HEK293 (cell line): ENCODE results near the gene TRPV2.
A peak's percentile ranks its signal among the peaks of the same experiment; 100 is the strongest.

Experiments
- CTCF ChIA-PET: fragments of 350-600 bp; formaldehyde crosslinking; extraction: SDS; loops from one replicate; lab custom pipeline; 2021; ENCODE audit warnings: antibody characterized with exemption; lab: Yijun Ruan, JAX
- POLR2A ChIA-PET: fragments of 300-600 bp; formaldehyde crosslinking; extraction: SDS; loops from one replicate; lab custom pipeline; 2020; ENCODE audit warnings: antibody characterized with exemption, inconsistent platforms; lab: Yijun Ruan, JAX
- H3K27ac ChIP-seq: fragments of 200-500 bp; sonication (Bioruptor generic); 2 replicates; pipeline ENCODE4 v1.5.1; 2014; ENCODE audit warnings: low read depth, low read length, control low read depth, inconsistent platforms; ENCODE audit errors: extremely low read depth
- H3K36me3 ChIP-seq, 2 experiments: fragments of 200-500 bp in 1 of 2; sonication (Bioruptor generic) in 1 of 2; 1 replicate in 1 of 2; 2 replicates in 1 of 2; pipeline ENCODE4 v1.5.1; 2014 to 2017; ENCODE audit warnings: inconsistent platforms in 2 of 2, low read length in 2 of 2; ENCODE audit not compliant: control insufficient read depth in 2 of 2, insufficient read depth in 1 of 2
- H3K4me1 ChIP-seq: fragments of 200-500 bp; sonication (Bioruptor generic); 2 replicates; pipeline ENCODE4 v1.5.1; 2014; ENCODE audit warnings: mild to moderate bottlenecking, low read length, inconsistent platforms; ENCODE audit not compliant: control insufficient read depth, insufficient read depth
- H3K4me3 ChIP-seq: 2 replicates; pipeline ENCODE4 v1.5.1; 2011; ENCODE audit warnings: low read depth, mild to moderate bottlenecking, control low read depth, low read length, moderate library complexity
- H3K9me3 ChIP-seq: fragments of 200-500 bp; sonication (Bioruptor generic); 2 replicates; pipeline ENCODE4 v1.5.1; 2014; ENCODE audit warnings: low read depth, low read length, inconsistent platforms; ENCODE audit not compliant: control insufficient read depth, insufficient read depth
- GLI4 ChIP-seq: fragments of 450-650 bp; formaldehyde crosslinking; IDR thresholded peaks from 2 replicates; pipeline ENCODE4 v1.5.1; 2016; ENCODE audit warnings: missing biosample characterization, missing genetic modification characterization
- HOXD13 ChIP-seq: sonication (generic); formaldehyde crosslinking; IDR thresholded peaks from 2 replicates; pipeline ENCODE4 v1.8.0; 2022; ENCODE audit warnings: missing genetic modification reagents, borderline replicate concordance
- IKZF3 ChIP-seq: fragments of 450-650 bp; IDR thresholded peaks from 2 replicates; pipeline ENCODE4 v1.5.0; 2018; ENCODE audit warnings: missing biosample characterization, mild to moderate bottlenecking, missing genetic modification characterization, moderate library complexity
- KLF9 ChIP-seq: fragments of 450-650 bp; formaldehyde crosslinking; IDR thresholded peaks from 2 replicates; pipeline ENCODE4 v1.5.1; 2016; ENCODE audit warnings: missing biosample characterization, missing genetic modification characterization, low read depth
- REPIN1 ChIP-seq: fragments of 450-650 bp; formaldehyde crosslinking; IDR thresholded peaks from 2 replicates; pipeline ENCODE4 v1.5.1; 2017; ENCODE audit warnings: missing biosample characterization, missing genetic modification characterization, low read depth
- REST ChIP-seq: fragments of 450-650 bp; formaldehyde crosslinking; IDR thresholded peaks from 2 replicates; pipeline ENCODE4 v1.5.1; 2016; ENCODE audit warnings: missing biosample characterization, missing genetic modification characterization
- SALL2 ChIP-seq: fragments of 450-650 bp; formaldehyde crosslinking; IDR thresholded peaks from 2 replicates; pipeline ENCODE4 v1.5.0; 2017; ENCODE audit warnings: missing biosample characterization, mild to moderate bottlenecking, missing genetic modification characterization, borderline replicate concordance
- YY1 ChIP-seq: fragments of 450-650 bp; formaldehyde crosslinking; IDR thresholded peaks from 2 replicates; pipeline ENCODE4 v1.5.1; 2018; ENCODE audit warnings: missing biosample characterization, missing genetic modification characterization
- ZFP37 ChIP-seq: fragments of 450-650 bp; formaldehyde crosslinking; IDR thresholded peaks from 2 replicates; pipeline ENCODE4 v1.5.1; 2016; ENCODE audit warnings: missing biosample characterization, missing genetic modification characterization
- ZNF121 ChIP-seq: fragments of 450-650 bp; formaldehyde crosslinking; IDR thresholded peaks from 2 replicates; pipeline ENCODE4 v1.5.1; 2016; ENCODE audit warnings: missing biosample characterization, missing genetic modification characterization
- ZNF140 ChIP-seq: fragments of 450-650 bp; formaldehyde crosslinking; IDR thresholded peaks from 2 replicates; pipeline ENCODE4 v1.5.1; 2016; ENCODE audit warnings: missing biosample characterization, missing genetic modification characterization
- ZNF175 ChIP-seq: fragments of 450-650 bp; formaldehyde crosslinking; IDR thresholded peaks from 2 replicates; pipeline ENCODE4 v1.5.1; 2016; ENCODE audit warnings: missing biosample characterization, missing genetic modification characterization
- ZNF2 ChIP-seq: fragments of 450-650 bp; formaldehyde crosslinking; IDR thresholded peaks from 2 replicates; pipeline ENCODE4 v1.5.1; 2016; ENCODE audit warnings: missing biosample characterization, missing genetic modification characterization
- ZNF211 ChIP-seq: fragments of 450-650 bp; formaldehyde crosslinking; IDR thresholded peaks from 2 replicates; pipeline ENCODE4 v1.5.1; 2016; ENCODE audit warnings: low read depth, missing biosample characterization, missing genetic modification characterization
- ZNF223 ChIP-seq: fragments of 450-650 bp; formaldehyde crosslinking; IDR thresholded peaks from 2 replicates; pipeline ENCODE4 v1.5.1; 2016; ENCODE audit warnings: missing biosample characterization, missing genetic modification characterization
- ZNF26 ChIP-seq: fragments of 450-650 bp; formaldehyde crosslinking; IDR thresholded peaks from 2 replicates; pipeline ENCODE4 v1.5.1; 2016; ENCODE audit warnings: missing biosample characterization, missing genetic modification characterization
- ZNF266 ChIP-seq: fragments of 450-650 bp; formaldehyde crosslinking; IDR thresholded peaks from 2 replicates; pipeline ENCODE4 v1.5.1; 2016; ENCODE audit warnings: missing biosample characterization, missing genetic modification characterization, low read depth
- ZNF366 ChIP-seq: fragments of 450-650 bp; formaldehyde crosslinking; conservative IDR thresholded peaks from 2 replicates; pipeline ENCODE4 v1.5.1; 2016; ENCODE audit warnings: missing biosample characterization, missing genetic modification characterization
- ZNF37A ChIP-seq: fragments of 450-650 bp; IDR thresholded peaks from 2 replicates; pipeline ENCODE4 v1.5.1; 2018; ENCODE audit warnings: missing biosample characterization, missing genetic modification characterization
- ZNF404 ChIP-seq: fragments of 450-650 bp; formaldehyde crosslinking; IDR thresholded peaks from 2 replicates; pipeline ENCODE4 v1.5.1; 2017; ENCODE audit warnings: missing biosample characterization, missing genetic modification characterization
- ZNF449 ChIP-seq: fragments of 450-650 bp; formaldehyde crosslinking; IDR thresholded peaks from 2 replicates; pipeline ENCODE4 v1.5.1; 2017; ENCODE audit warnings: missing biosample characterization, mild to moderate bottlenecking, missing genetic modification characterization, moderate library complexity
- ZNF48 ChIP-seq: fragments of 450-650 bp; formaldehyde crosslinking; IDR thresholded peaks from 2 replicates; pipeline ENCODE4 v1.5.1; 2016; ENCODE audit warnings: missing biosample characterization, missing genetic modification characterization
- ZNF530 ChIP-seq: fragments of 450-650 bp; formaldehyde crosslinking; IDR thresholded peaks from 2 replicates; pipeline ENCODE4 v1.5.1; 2016; ENCODE audit warnings: low read depth, missing biosample characterization, missing genetic modification characterization
- ZNF558 ChIP-seq: fragments of 450-650 bp; formaldehyde crosslinking; IDR thresholded peaks from 2 replicates; pipeline ENCODE4 v1.5.1; 2016; ENCODE audit warnings: missing biosample characterization, missing genetic modification characterization
- ZNF600 ChIP-seq: fragments of 450-650 bp; formaldehyde crosslinking; IDR thresholded peaks from 2 replicates; pipeline ENCODE4 v1.5.1; 2016; ENCODE audit warnings: missing biosample characterization, missing genetic modification characterization
- ZNF621 ChIP-seq: fragments of 450-650 bp; formaldehyde crosslinking; IDR thresholded peaks from 2 replicates; pipeline ENCODE4 v1.5.1; 2017; ENCODE audit warnings: missing biosample characterization, missing genetic modification characterization
- ZNF664 ChIP-seq: fragments of 450-650 bp; formaldehyde crosslinking; IDR thresholded peaks from 2 replicates; pipeline ENCODE4 v1.5.1; 2016; ENCODE audit warnings: missing biosample characterization, missing genetic modification characterization
- ZNF692 ChIP-seq: fragments of 450-650 bp; formaldehyde crosslinking; IDR thresholded peaks from 2 replicates; pipeline ENCODE4 v1.5.1; 2016; ENCODE audit warnings: missing biosample characterization, missing genetic modification characterization
- ZNF747 ChIP-seq: fragments of 450-650 bp; formaldehyde crosslinking; IDR thresholded peaks from 2 replicates; pipeline ENCODE4 v1.5.1; 2016; ENCODE audit warnings: missing biosample characterization, missing genetic modification characterization
- ZSCAN18 ChIP-seq: fragments of 450-650 bp; formaldehyde crosslinking; IDR thresholded peaks from 2 replicates; pipeline ENCODE4 v1.5.1; 2016; ENCODE audit warnings: missing biosample characterization, missing genetic modification characterization

TRPV2 gene

GRCh38 chr17:16428098-16428882 lies 12.9 kb downstream of the TRPV2 start:
- H3K4me3 ChIP-seq = no peak overlapping the region
- POLR2A ChIA-PET = interaction anchor here (0.5 to 3.6 kb wide), 4 partner anchors 9 to 48 kb away, joined by 3 to 41 read pairs (median 14); partner anchors contain the start of gene UBB
- H3K36me3 ChIP-seq = no peaks in the 10 kb centered on the region
- H3K27ac ChIP-seq = no peak overlapping the region
- no peaks in the 10 kb centered on the region for H3K4me1 ChIP-seq
- CTCF ChIA-PET = interaction anchor here (0.5 to 2.3 kb wide), 15 partner anchors 10 to 487 kb away, joined by 3 to 19 read pairs (median 4); partner anchors contain the start of gene TRPV2
- no peaks in the 10 kb centered on the region for H3K9me3 ChIP-seq
- no peak for TF ChIP-seq HOXD13 (CRISPR knock-in tag)
- no peak for TF ChIP-seq GLI4 (tag by site-specific recombination)
- TF ChIP-seq ZNF404 (tag by site-specific recombination) = no peak
- no peak for TF ChIP-seq ZNF692 (tag by site-specific recombination)
- no peak for TF ChIP-seq ZFP37 (tag by site-specific recombination)
- no peak for TF ChIP-seq ZNF48 (tag by site-specific recombination)
- 0 out of 2 replicates have a peak, but pooled peaks have one; percentile 55 for TF ChIP-seq ZNF2 (tag by site-specific recombination)
- TF ChIP-seq IKZF3 (tag by site-specific recombination) = no peak
- no peak for TF ChIP-seq ZNF449 (tag by site-specific recombination)
- no peak for TF ChIP-seq ZNF747 (tag by site-specific recombination)
- TF ChIP-seq ZNF530 (tag by site-specific recombination) = no peak
- no peak for TF ChIP-seq REPIN1
- no peak for TF ChIP-seq ZNF621 (tag by site-specific recombination)
- TF ChIP-seq ZNF600 (tag by site-specific recombination) = no peak
- no peak for TF ChIP-seq ZNF266 (tag by site-specific recombination)
- no peak for TF ChIP-seq ZNF26 (tag by site-specific recombination)
- TF ChIP-seq ZNF37A (tag by site-specific recombination) = no peak
- no peak for TF ChIP-seq ZSCAN18
- no peak for TF ChIP-seq YY1 (tag by site-specific recombination)
- TF ChIP-seq ZNF223 (tag by site-specific recombination) = no peak
- TF ChIP-seq REST (tag by site-specific recombination) = peak; percentile 54; the same call in 1 of the 2 replicates
- TF ChIP-seq ZNF140 (tag by site-specific recombination) = no peak
- TF ChIP-seq ZNF558 (tag by site-specific recombination) = no peak
- TF ChIP-seq ZNF366 (tag by site-specific recombination) = no peak; the same call in 1 of the 2 replicates
- no peak for TF ChIP-seq ZNF664 (tag by site-specific recombination)
- 0 out of 2 replicates have a peak, but pooled peaks have one; percentile 22 for TF ChIP-seq ZNF121 (tag by site-specific recombination)
- no peak for TF ChIP-seq SALL2 (tag by site-specific recombination)
- no peak for TF ChIP-seq KLF9 (tag by site-specific recombination)
- TF ChIP-seq ZNF211 (tag by site-specific recombination) = no peak
- TF ChIP-seq ZNF175 = no peak
